ENCODE data around the gene SYNE2.

- TF ChIP-seq CTCF (IDR thresholded peaks at IDR 0.05 in 4 of 5, conservative IDR thresholded peaks at IDR 0.05 in 1 of 5) (no peak), POLR2A (IDR thresholded peaks at IDR 0.05) (no peak)
Measured at GRCh38 chr14:64114796-64115195, 262.0 kb downstream of the SYNE2 start.
